ENCODE measurements around the gene UROC1. TPM values are rescaled to one million over a fixed set of nuclear protein-coding genes. Genes with fewer than 3 reads are reported as not detected.

UROC1 gene
- total RNA-seq, 4 donors from 2014 or later = not detected

GRCh38 chr3:126451511-126451910 lies 66.1 kb downstream of the UROC1 start:
- H3K4me3 ChIP-seq = no peak overlapping the region
- peaks cover 9 to 96% (median 35%) of the 10 kb centered on the region in 3 donors for H3K36me3 ChIP-seq
- H3K27ac ChIP-seq = no peak overlapping the region
- DNase-seq = no peak
- peaks cover 0 to 13% (median 0%) of the 10 kb centered on the region in 3 donors for H3K4me1 ChIP-seq
- H3K27me3 ChIP-seq = no peaks in the 10 kb centered on the region
- 87 to 90% methylated on average over 10 to 12 of the region's 12 CpGs for WGBS, 2 donors
- intact Hi-C loops (cut with DNase I) = no loop called here
- no peaks in the 10 kb centered on the region for H3K9me3 ChIP-seq
- TF ChIP-seq CTCF (IDR thresholded peaks at IDR 0.05) = no peak
- TF ChIP-seq POLR2A (IDR thresholded peaks at IDR 0.05) = no peak

- Histone ChIP-seq H3K27ac (no peak overlapping the region), H3K9me3 (no peaks in the 10 kb centered on the region), H3K4me1 (peaks cover 0 to 13% (median 0%) of the 10 kb centered on the region in 3 donors), H3K36me3 (peaks cover 6 to 96% (median 35%) of the 10 kb centered on the region in 3 donors), H3K4me3 (no peak overlapping the region), H3K27me3 (no peaks in the 10 kb centered on the region)
- no peak for TF ChIP-seq CTCF (IDR thresholded peaks at IDR 0.05)
- no peak for TF ChIP-seq POLR2A (IDR thresholded peaks at IDR 0.05)
- no peak for DNase-seq
- intact Hi-C loops (cut with DNase I) = no loop called here
- WGBS, 2 donors = 80 to 96% methylated on average over 1 to 2 of the region's 3 CpGs
Measured at GRCh38 chr3:126450744-126451143, 66.8 kb downstream of the UROC1 start.

- H3K27me3 ChIP-seq = no peaks in the 10 kb centered on the region
Measured at GRCh38 chr3:126450219-126450618, 67.4 kb downstream of the UROC1 start.

GRCh38 chr3:126449621-126450051 lies 67.9 kb downstream of the UROC1 start:
- H3K27ac ChIP-seq = no peak overlapping the region
- no peaks in the 10 kb centered on the region for H3K27me3 ChIP-seq
- H3K36me3 ChIP-seq = peaks cover 6 to 93% (median 31%) of the 10 kb centered on the region in 3 donors
- H3K4me3 ChIP-seq = no peak overlapping the region
- intact Hi-C loops (cut with DNase I) = no loop called here
- no peaks in the 10 kb centered on the region for H3K9me3 ChIP-seq
- TF ChIP-seq CTCF (IDR thresholded peaks at IDR 0.05) = no peak
- TF ChIP-seq POLR2A (IDR thresholded peaks at IDR 0.05) = no peak
- no peak for DNase-seq
- H3K4me1 ChIP-seq = peaks cover 0 to 9% (median 0%) of the 10 kb centered on the region in 3 donors
- WGBS, 2 donors = 81% methylated on average over 4 to 7 of the region's 11 CpGs

More at GRCh38 chr3:126450219-126450618, 67.4 kb downstream of the UROC1 start:
- Histone ChIP-seq H3K4me3 (no peak overlapping the region), H3K36me3 (peaks cover 6 to 96% (median 35%) of the 10 kb centered on the region in 3 donors), H3K27ac (no peak overlapping the region), H3K9me3 (no peaks in the 10 kb centered on the region), H3K4me1 (peaks cover 0 to 10% (median 0%) of the 10 kb centered on the region in 3 donors)
- no peak for DNase-seq
- 84 to 92% methylated on average over 2 to 8 of the region's 9 CpGs for WGBS, 2 donors
- intact Hi-C loops (cut with DNase I) = no loop called here
- TF ChIP-seq CTCF (IDR thresholded peaks at IDR 0.05) (no peak), POLR2A (IDR thresholded peaks at IDR 0.05) (no peak)

- intact Hi-C loops (cut with DNase I) = no loop called here
- 88 to 92% methylated on average over 2 to 8 of the region's 8 CpGs for WGBS, 2 donors
- H3K9me3 ChIP-seq = no peaks in the 10 kb centered on the region
- H3K4me1 ChIP-seq = peaks cover 0 to 9% (median 0%) of the 10 kb centered on the region in 3 donors
- H3K27ac ChIP-seq = no peak overlapping the region
- no peak overlapping the region for H3K4me3 ChIP-seq
- no peak for TF ChIP-seq CTCF (IDR thresholded peaks at IDR 0.05)
- no peak for TF ChIP-seq POLR2A (IDR thresholded peaks at IDR 0.05)
- H3K36me3 ChIP-seq = peaks cover 6 to 85% (median 31%) of the 10 kb centered on the region in 3 donors
- no peak for DNase-seq
- H3K27me3 ChIP-seq = no peaks in the 10 kb centered on the region
Measured at GRCh38 chr3:126448893-126449180, 68.7 kb downstream of the UROC1 start.
